HEK293 (cell line): ENCODE data around the gene LCN12.

ENCODE experiments used
- EGR2 ChIP-seq: fragments of 450-650 bp; formaldehyde crosslinking; IDR thresholded peaks from 2 replicates; pipeline ENCODE4 v1.5.1; 2016; ENCODE audit warnings: low read depth, missing biosample characterization, missing genetic modification characterization
- KLF10 ChIP-seq: fragments of 450-650 bp; IDR thresholded peaks from 2 replicates; pipeline ENCODE4 v1.5.1; 2018; ENCODE audit warnings: missing biosample characterization, mild to moderate bottlenecking, missing genetic modification characterization
- KLF16 ChIP-seq: fragments of 450-650 bp; formaldehyde crosslinking; IDR thresholded peaks from 2 replicates; pipeline ENCODE4 v1.5.1; 2017; ENCODE audit warnings: missing biosample characterization, missing genetic modification characterization
- REPIN1 ChIP-seq: fragments of 450-650 bp; formaldehyde crosslinking; IDR thresholded peaks from 2 replicates; pipeline ENCODE4 v1.5.1; 2017; ENCODE audit warnings: missing biosample characterization, missing genetic modification characterization, low read depth
- SCRT2 ChIP-seq: fragments of 450-650 bp; formaldehyde crosslinking; IDR thresholded peaks from 2 replicates; pipeline ENCODE4 v1.5.1; 2016; ENCODE audit warnings: missing biosample characterization, missing genetic modification characterization
- ZBTB11 ChIP-seq: fragments of 450-650 bp; formaldehyde crosslinking; conservative IDR thresholded peaks from 2 replicates; pipeline ENCODE4 v1.5.1; 2016; ENCODE audit warnings: low read depth, missing biosample characterization, missing genetic modification characterization
- ZFHX2 ChIP-seq: fragments of 450-650 bp; formaldehyde crosslinking; conservative IDR thresholded peaks from 2 replicates; pipeline ENCODE4 v1.5.1; 2016; ENCODE audit warnings: missing biosample characterization, missing genetic modification characterization
- ZFP37 ChIP-seq: fragments of 450-650 bp; formaldehyde crosslinking; IDR thresholded peaks from 2 replicates; pipeline ENCODE4 v1.5.1; 2016; ENCODE audit warnings: missing biosample characterization, missing genetic modification characterization
- ZNF121 ChIP-seq: fragments of 450-650 bp; formaldehyde crosslinking; IDR thresholded peaks from 2 replicates; pipeline ENCODE4 v1.5.1; 2016; ENCODE audit warnings: missing biosample characterization, missing genetic modification characterization
- ZNF133 ChIP-seq: fragments of 450-650 bp; formaldehyde crosslinking; IDR thresholded peaks from 2 replicates; pipeline ENCODE4 v1.5.1; 2016; ENCODE audit warnings: missing biosample characterization, missing genetic modification characterization
- ZNF202 ChIP-seq: fragments of 450-650 bp; formaldehyde crosslinking; IDR thresholded peaks from 2 replicates; pipeline ENCODE4 v1.5.1; 2016; ENCODE audit warnings: missing biosample characterization, missing genetic modification characterization, borderline replicate concordance
- ZNF223 ChIP-seq: fragments of 450-650 bp; formaldehyde crosslinking; IDR thresholded peaks from 2 replicates; pipeline ENCODE4 v1.5.1; 2016; ENCODE audit warnings: missing biosample characterization, missing genetic modification characterization
- ZNF274 ChIP-seq, 2 experiments: fragments of 200-500 bp in 1 of 2; fragments of 450-650 bp in 1 of 2; sonication (Bioruptor generic) in 1 of 2; formaldehyde crosslinking in 1 of 2; IDR thresholded peaks; 2 replicates each; pipeline versions ENCODE4 v1.5.1 to v1.6.1; 2014 to 2016; ENCODE audit warnings: borderline replicate concordance in 1 of 2, inconsistent platforms in 1 of 2, low read length in 1 of 2, missing biosample characterization in 1 of 2, missing genetic modification characterization in 1 of 2
- ZNF292 ChIP-seq: fragments of 450-650 bp; formaldehyde crosslinking; IDR thresholded peaks from 2 replicates; pipeline ENCODE4 v1.5.1; 2016; ENCODE audit warnings: low read depth, missing biosample characterization, missing genetic modification characterization, borderline replicate concordance
- ZNF324 ChIP-seq: fragments of 450-650 bp; formaldehyde crosslinking; IDR thresholded peaks from 2 replicates; pipeline ENCODE4 v1.5.1; 2016; ENCODE audit warnings: missing biosample characterization, missing genetic modification characterization
- ZNF335 ChIP-seq: fragments of 450-650 bp; formaldehyde crosslinking; conservative IDR thresholded peaks from 2 replicates; pipeline ENCODE4 v1.5.1; 2016; ENCODE audit warnings: missing biosample characterization, missing genetic modification characterization
- ZNF354C ChIP-seq: fragments of 450-650 bp; formaldehyde crosslinking; IDR thresholded peaks from 2 replicates; pipeline ENCODE4 v1.5.1; 2016; ENCODE audit warnings: missing biosample characterization, missing genetic modification characterization, low read depth, borderline replicate concordance
- ZNF394 ChIP-seq: fragments of 450-650 bp; formaldehyde crosslinking; IDR thresholded peaks from 2 replicates; pipeline ENCODE4 v1.5.1; 2016; ENCODE audit warnings: missing biosample characterization, missing genetic modification characterization, mild to moderate bottlenecking, moderate library complexity, borderline replicate concordance
- ZNF423 ChIP-seq: fragments of 450-650 bp; formaldehyde crosslinking; IDR thresholded peaks from 2 replicates; pipeline ENCODE4 v1.5.1; 2016; ENCODE audit warnings: missing biosample characterization, missing genetic modification characterization
- ZNF521 ChIP-seq: fragments of 450-650 bp; formaldehyde crosslinking; IDR thresholded peaks from 2 replicates; pipeline ENCODE4 v1.5.1; 2017; ENCODE audit warnings: missing biosample characterization, mild to moderate bottlenecking, missing genetic modification characterization
- ZNF610 ChIP-seq: fragments of 450-650 bp; formaldehyde crosslinking; IDR thresholded peaks from 2 replicates; pipeline ENCODE4 v1.5.1; 2016; ENCODE audit warnings: missing biosample characterization, missing genetic modification characterization, borderline replicate concordance
- ZNF624 ChIP-seq: fragments of 450-650 bp; formaldehyde crosslinking; IDR thresholded peaks from 2 replicates; pipeline ENCODE4 v1.5.1; 2017; ENCODE audit warnings: missing biosample characterization, missing genetic modification characterization
- ZNF660 ChIP-seq: fragments of 450-650 bp; IDR thresholded peaks from 2 replicates; pipeline ENCODE4 v1.5.1; 2018; ENCODE audit warnings: missing biosample characterization, mild to moderate bottlenecking, missing genetic modification characterization
- ZNF768 ChIP-seq: fragments of 450-650 bp; formaldehyde crosslinking; IDR thresholded peaks from 2 replicates; pipeline ENCODE4 v1.5.1; 2018; ENCODE audit warnings: missing biosample characterization, mild to moderate bottlenecking, missing genetic modification characterization
- ZNF830 ChIP-seq: fragments of 450-650 bp; IDR thresholded peaks from 2 replicates; pipeline ENCODE4 v1.5.0; 2018; ENCODE audit warnings: missing biosample characterization, missing genetic modification characterization, low read depth, mild to moderate bottlenecking, moderate library complexity
- ZSCAN16 ChIP-seq: fragments of 450-650 bp; formaldehyde crosslinking; IDR thresholded peaks from 2 replicates; pipeline ENCODE4 v1.5.1; 2016; ENCODE audit warnings: missing biosample characterization, missing genetic modification characterization
- TF ChIP-seq, protein P1 (sequence below): fragments of 450-650 bp; formaldehyde crosslinking; IDR thresholded peaks from 2 replicates; pipeline ENCODE4 v1.5.1; 2016; ENCODE audit warnings: missing biosample characterization, missing genetic modification characterization
- TF ChIP-seq, protein P2 (sequence below): fragments of 450-650 bp; formaldehyde crosslinking; IDR thresholded peaks from 2 replicates; pipeline ENCODE4 v1.5.1; 2017; ENCODE audit warnings: missing biosample characterization, missing genetic modification characterization
- TF ChIP-seq, protein P3 (sequence below): fragments of 450-650 bp; formaldehyde crosslinking; IDR thresholded peaks from 2 replicates; pipeline ENCODE4 v1.5.1; 2016; ENCODE audit warnings: missing biosample characterization, missing genetic modification characterization
- TF ChIP-seq, protein P4 (sequence below): fragments of 450-650 bp; formaldehyde crosslinking; IDR thresholded peaks from 2 replicates; pipeline ENCODE4 v1.5.1; 2016; ENCODE audit warnings: missing biosample characterization, missing genetic modification characterization

LCN12 gene

GRCh38 chr9:136949817-136950655, 2.0 kb upstream of the LCN12 start (continued):
- no peak for TF ChIP-seq ZNF624 (tag by site-specific recombination)
- TF ChIP-seq ZNF660 (tag by site-specific recombination) = no peak
- no peak for TF ChIP-seq ZNF610 (tag by site-specific recombination)
- no peak; the same call in 1 of the 2 replicates for TF ChIP-seq ZFP37
- TF ChIP-seq SCRT2 (tag by site-specific recombination) = peak; percentile 32
- no peak for TF ChIP-seq ZBTB11 (tag by site-specific recombination)
- TF ChIP-seq ZNF335 (tag by site-specific recombination) = peak; percentile 58; the same call in 1 of the 2 replicates
- no peak for TF ChIP-seq ZSCAN16 (tag by site-specific recombination)
- peak; percentile 67; the same call in 1 of the 2 replicates for TF ChIP-seq ZNF394 (tag by site-specific recombination)
- peak; percentile 24 for TF ChIP-seq EGR2 (tag by site-specific recombination)
- TF ChIP-seq KLF16 = peak; percentile 8; the same call in 1 of the 2 replicates
- TF ChIP-seq, protein P1, sequence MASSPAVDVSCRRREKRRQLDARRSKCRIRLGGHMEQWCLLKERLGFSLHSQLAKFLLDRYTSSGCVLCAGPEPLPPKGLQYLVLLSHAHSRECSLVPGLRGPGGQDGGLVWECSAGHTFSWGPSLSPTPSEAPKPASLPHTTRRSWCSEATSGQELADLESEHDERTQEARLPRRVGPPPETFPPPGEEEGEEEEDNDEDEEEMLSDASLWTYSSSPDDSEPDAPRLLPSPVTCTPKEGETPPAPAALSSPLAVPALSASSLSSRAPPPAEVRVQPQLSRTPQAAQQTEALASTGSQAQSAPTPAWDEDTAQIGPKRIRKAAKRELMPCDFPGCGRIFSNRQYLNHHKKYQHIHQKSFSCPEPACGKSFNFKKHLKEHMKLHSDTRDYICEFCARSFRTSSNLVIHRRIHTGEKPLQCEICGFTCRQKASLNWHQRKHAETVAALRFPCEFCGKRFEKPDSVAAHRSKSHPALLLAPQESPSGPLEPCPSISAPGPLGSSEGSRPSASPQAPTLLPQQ = peak; percentile 67
- TF ChIP-seq ZNF223 (tag by site-specific recombination) = no peak
- TF ChIP-seq ZNF830 = no peak
- TF ChIP-seq ZNF324 = peak; percentile 23; the same call in 1 of the 2 replicates
- TF ChIP-seq KLF10 (tag by site-specific recombination) = peak; percentile 44; the same call in 1 of the 2 replicates
- TF ChIP-seq REPIN1 = no peak
- TF ChIP-seq ZNF423 (tag by site-specific recombination) = peak; percentile 90; the same call in 1 of the 2 replicates
- TF ChIP-seq ZNF133 (tag by site-specific recombination) = no peak
- TF ChIP-seq, protein P2, sequence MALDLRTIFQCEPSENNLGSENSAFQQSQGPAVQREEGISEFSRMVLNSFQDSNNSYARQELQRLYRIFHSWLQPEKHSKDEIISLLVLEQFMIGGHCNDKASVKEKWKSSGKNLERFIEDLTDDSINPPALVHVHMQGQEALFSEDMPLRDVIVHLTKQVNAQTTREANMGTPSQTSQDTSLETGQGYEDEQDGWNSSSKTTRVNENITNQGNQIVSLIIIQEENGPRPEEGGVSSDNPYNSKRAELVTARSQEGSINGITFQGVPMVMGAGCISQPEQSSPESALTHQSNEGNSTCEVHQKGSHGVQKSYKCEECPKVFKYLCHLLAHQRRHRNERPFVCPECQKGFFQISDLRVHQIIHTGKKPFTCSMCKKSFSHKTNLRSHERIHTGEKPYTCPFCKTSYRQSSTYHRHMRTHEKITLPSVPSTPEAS (tag by site-specific recombination) = no peak
- peak; percentile 50 for TF ChIP-seq ZFHX2 (tag by site-specific recombination)
- no peak for TF ChIP-seq ZNF202 (tag by site-specific recombination)
- TF ChIP-seq ZNF768 = no peak
- TF ChIP-seq ZNF274 (IDR thresholded peaks at IDR 0.05; ENCODE audit: low read length) = no peak
- no peak for TF ChIP-seq ZNF274 (tag by site-specific recombination; IDR thresholded peaks at IDR 0.05; ENCODE audit: borderline replicate concordance)
- TF ChIP-seq ZNF354C = no peak
- 0 out of 2 replicates have a peak, but pooled peaks have one; percentile 6 for TF ChIP-seq ZNF121
- TF ChIP-seq, protein P3, sequence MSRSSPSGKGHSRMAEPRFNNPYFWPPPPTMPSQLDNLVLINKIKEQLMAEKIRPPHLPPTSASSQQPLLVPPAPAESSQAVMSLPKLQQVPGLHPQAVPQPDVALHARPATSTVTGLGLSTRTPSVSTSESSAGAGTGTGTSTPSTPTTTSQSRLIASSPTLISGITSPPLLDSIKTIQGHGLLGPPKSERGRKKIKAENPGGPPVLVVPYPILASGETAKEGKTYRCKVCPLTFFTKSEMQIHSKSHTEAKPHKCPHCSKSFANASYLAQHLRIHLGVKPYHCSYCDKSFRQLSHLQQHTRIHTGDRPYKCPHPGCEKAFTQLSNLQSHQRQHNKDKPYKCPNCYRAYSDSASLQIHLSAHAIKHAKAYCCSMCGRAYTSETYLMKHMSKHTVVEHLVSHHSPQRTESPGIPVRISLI (tag by site-specific recombination) = no peak
- TF ChIP-seq ZNF521 = no peak
- TF ChIP-seq ZNF292 (tag by site-specific recombination) = no peak
- TF ChIP-seq, protein P4, sequence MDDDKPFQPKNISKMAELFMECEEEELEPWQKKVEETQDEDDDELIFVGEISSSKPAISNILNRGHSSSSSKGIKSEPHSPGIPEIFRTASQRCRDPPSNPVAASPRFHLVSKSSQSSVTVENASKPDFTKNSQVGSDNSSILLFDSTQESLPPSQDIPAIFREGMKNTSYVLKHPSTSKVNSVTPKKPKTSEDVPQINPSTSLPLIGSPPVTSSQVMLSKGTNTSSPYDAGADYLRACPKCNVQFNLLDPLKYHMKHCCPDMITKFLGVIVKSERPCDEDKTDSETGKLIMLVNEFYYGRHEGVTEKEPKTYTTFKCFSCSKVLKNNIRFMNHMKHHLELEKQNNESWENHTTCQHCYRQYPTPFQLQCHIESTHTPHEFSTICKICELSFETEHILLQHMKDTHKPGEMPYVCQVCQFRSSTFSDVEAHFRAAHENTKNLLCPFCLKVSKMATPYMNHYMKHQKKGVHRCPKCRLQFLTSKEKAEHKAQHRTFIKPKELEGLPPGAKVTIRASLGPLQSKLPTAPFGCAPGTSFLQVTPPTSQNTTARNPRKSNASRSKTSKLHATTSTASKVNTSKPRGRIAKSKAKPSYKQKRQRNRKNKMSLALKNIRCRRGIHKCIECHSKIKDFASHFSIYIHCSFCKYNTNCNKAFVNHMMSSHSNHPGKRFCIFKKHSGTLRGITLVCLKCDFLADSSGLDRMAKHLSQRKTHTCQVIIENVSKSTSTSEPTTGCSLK = no peak
